Activated naive CD4-positive, alpha-beta T cell treated with anti-CD3 and anti-CD28 coated beads, Interleukin-2, amount 10 ng/mL, durations not matched to agents 7 days and 5 days (primary cell): ENCODE measurements around the gene MAGIX.
"Not testable (repeated sequence)": the region's sequence is repeated elsewhere in the genome, so short reads cannot be mapped to it uniquely, and the experiment has no call there.

Experiments used
- CTCF ChIA-PET: fragments of 350-600 bp; sonication (Branson Sonifier 250); formaldehyde crosslinking; loops from one replicate; lab custom pipeline; 2021; ENCODE audit warnings: antibody characterized with exemption; lab: Charles Lee
- DNase-seq: peaks from one replicate; pipeline ENCODE4 v3.0.0-alpha.2; 2020
- H3K27ac Mint-ChIP-seq: one replicate; pipeline ENCODE4 v1.8.0; 2021; ENCODE audit warnings: mild to moderate bottlenecking, moderate library complexity, mixed read lengths
- H3K27me3 Mint-ChIP-seq: one replicate; pipeline ENCODE4 v1.8.0; 2021; ENCODE audit warnings: mild to moderate bottlenecking, mixed read lengths
- H3K36me3 Mint-ChIP-seq: one replicate; pipeline ENCODE4 v1.8.0; 2021; ENCODE audit warnings: mixed read lengths
- H3K4me1 Mint-ChIP-seq: one replicate; pipeline ENCODE4 v1.8.0; 2021; ENCODE audit warnings: mixed read lengths
- H3K4me3 Mint-ChIP-seq: one replicate; pipeline ENCODE4 v1.8.0; 2021; ENCODE audit warnings: mild to moderate bottlenecking, moderate library complexity, mixed read lengths
- H3K9me3 Mint-ChIP-seq: one replicate; pipeline ENCODE4 v1.8.0; 2021; ENCODE audit warnings: mixed read lengths

The MAGIX gene

DNA sequence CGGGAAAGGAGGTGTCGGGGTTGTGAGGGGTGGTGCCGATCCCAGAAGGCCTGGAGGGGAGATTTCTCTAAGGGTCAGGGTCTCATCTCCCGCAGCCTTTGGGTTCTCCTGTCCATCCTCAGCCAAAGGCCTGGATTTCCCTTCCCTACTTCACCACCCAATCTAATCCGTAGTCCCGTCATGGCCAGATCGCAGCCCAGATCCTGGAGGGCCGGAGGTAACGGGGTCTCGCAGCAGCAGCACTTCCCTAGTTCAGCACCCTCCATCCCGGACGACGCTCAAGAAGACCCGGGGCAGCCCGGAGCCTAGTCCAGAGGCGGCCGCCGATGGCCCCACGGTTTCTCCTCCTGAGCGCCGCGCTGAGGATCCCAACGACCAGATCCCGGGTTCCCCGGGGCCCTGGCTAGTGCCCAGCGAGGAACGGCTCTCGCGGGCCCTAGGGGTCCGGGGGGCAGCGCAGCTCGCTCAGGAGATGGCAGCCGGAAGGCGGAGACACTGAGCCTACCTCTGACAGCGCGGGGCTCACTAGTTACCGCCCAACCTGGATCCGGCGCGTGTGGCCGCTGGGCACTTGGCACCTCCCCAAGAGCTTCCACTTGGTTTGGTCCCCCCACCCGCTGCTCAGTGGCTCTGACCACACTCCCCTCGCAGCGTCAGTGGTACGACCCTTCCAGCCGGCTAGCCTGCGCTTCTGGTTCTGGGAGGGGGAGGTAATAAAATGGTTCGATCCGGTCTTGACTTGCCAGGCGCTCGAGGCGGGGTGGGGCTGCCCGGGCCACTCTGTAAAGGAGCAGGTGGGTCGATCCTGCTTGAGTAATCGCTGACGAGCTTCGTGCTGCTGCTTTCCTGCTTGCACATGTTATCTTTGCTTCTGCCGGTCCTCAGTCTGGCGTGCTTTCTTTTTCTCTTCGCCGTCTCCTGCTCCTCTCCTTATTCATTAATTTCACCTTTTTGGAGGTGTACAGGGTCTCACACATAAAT, 3.6 kb downstream of the MAGIX start:
- DNase-seq, result peak; percentile 82

GRCh38 chrX:49166914-49167739, 4.6 kb downstream of the MAGIX start:
- CTCF ChIA-PET, result interaction anchor here (0.9 to 3.3 kb wide), 4 partner anchors 8 to 25 kb away, joined by 3 to 21 read pairs (median 4); no protein-coding TSS in a partner anchor
- no peaks in the 10 kb centered on the region for H3K36me3 Mint-ChIP-seq
- peak overlapping the region; percentile 82 for H3K4me3 Mint-ChIP-seq
- no peaks in the 10 kb centered on the region for H3K9me3 Mint-ChIP-seq
- H3K4me1 Mint-ChIP-seq, result peaks cover 48% of the 10 kb centered on the region
- peak; percentile 73 for DNase-seq
- no peaks in the 10 kb centered on the region for H3K27me3 Mint-ChIP-seq
- peak overlapping the region; percentile 97 for H3K27ac Mint-ChIP-seq

More for the DNA sequence above, 3.6 kb downstream of the MAGIX start:
- Mint-ChIP-seq H3K4me3 (peak overlapping the region; percentile 82), H3K36me3 (no peaks in the 10 kb centered on the region), H3K27ac (peak overlapping the region; percentile 97), H3K27me3 (no peaks in the 10 kb centered on the region), H3K9me3 (no peaks in the 10 kb centered on the region), H3K4me1 (peaks cover 43% of the 10 kb centered on the region)
- CTCF ChIA-PET, result interaction anchor here (1.2 to 3.3 kb wide), 3 partner anchors 11 to 26 kb away, joined by 3 to 21 read pairs (median 5); no protein-coding TSS in a partner anchor

DNA sequence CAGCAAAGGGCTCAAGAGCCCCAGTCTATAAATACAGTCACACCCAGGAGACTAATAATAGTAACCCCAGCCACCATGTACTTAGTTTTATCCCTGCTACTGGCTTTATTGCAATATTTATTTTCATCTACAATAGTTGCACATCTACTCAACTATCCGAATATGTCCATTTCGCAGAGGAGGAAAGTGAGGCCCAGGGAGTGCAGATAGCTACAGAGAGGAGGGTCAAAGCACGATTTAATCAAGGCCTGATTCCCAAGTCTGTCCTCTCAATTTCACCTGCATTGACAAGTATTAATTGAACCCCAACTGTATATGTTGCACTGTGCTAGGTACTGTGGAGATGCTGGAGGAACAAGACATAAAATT, 5.2 kb downstream of the MAGIX start:
- Mint-ChIP-seq H3K9me3 (no peaks in the 10 kb centered on the region), H3K36me3 (peaks cover 2% of the 10 kb centered on the region), H3K27ac (peak overlapping the region; percentile 97), H3K4me3 (peak overlapping the region; percentile 82), H3K4me1 (peaks cover 50% of the 10 kb centered on the region), H3K27me3 (no peaks in the 10 kb centered on the region)
- DNase-seq, result no peak
- CTCF ChIA-PET, result interaction anchor here (0.9 to 3.3 kb wide), 2 partner anchors 8 to 12 kb away, joined by 3 to 21 read pairs; no protein-coding TSS in a partner anchor

DNA sequence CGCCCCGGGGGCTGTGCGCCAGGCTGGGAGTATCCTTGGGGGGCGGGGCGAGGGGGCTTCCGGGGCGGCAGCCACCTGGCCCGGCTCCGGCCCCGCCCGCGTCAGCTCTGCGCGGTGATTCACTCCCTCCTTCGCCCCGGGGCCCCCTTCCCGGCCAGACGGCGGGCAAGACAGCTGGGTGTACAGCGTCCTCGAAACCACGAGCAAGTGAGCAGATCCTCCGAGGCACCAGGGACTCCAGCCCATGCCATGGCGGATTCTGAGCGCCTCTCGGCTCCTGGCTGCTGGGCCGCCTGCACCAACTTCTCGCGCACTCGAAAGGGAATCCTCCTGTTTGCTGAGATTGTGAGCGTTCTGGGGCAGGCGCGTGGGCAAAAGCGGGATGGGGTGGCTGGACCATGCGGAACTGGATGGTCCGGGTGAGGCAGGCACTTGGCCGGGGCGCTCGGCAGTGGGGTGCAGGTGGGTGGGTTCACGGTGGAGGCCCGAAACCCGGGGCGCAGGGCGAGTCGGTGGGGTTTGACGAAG, 9.3 kb downstream of the MAGIX start, which contains the start of gene PLP2:
Gene PLP2, plus strand, starts transcription at position 147 of the 528 bp plus-strand sequence. Its CDS starts 103 bp downstream, at position 250.
- Mint-ChIP-seq H3K4me3 (peak within 1 kb of the TSS; percentile 81), H3K9me3 (no peaks in the 10 kb centered on the region), H3K27me3 (no peaks in the 10 kb centered on the region), H3K4me1 (peaks cover 52% of the 10 kb centered on the region), H3K27ac (peak within 1 kb of the TSS; percentile 87), H3K36me3 (peaks cover 32% of the 10 kb centered on the region)
- CTCF ChIA-PET, result interaction anchor here (2.6 kb wide), 1 partner anchor 21 kb away, joined by 12 read pairs; no protein-coding TSS in a partner anchor
- DNase-seq, result peak; percentile 75

DNA sequence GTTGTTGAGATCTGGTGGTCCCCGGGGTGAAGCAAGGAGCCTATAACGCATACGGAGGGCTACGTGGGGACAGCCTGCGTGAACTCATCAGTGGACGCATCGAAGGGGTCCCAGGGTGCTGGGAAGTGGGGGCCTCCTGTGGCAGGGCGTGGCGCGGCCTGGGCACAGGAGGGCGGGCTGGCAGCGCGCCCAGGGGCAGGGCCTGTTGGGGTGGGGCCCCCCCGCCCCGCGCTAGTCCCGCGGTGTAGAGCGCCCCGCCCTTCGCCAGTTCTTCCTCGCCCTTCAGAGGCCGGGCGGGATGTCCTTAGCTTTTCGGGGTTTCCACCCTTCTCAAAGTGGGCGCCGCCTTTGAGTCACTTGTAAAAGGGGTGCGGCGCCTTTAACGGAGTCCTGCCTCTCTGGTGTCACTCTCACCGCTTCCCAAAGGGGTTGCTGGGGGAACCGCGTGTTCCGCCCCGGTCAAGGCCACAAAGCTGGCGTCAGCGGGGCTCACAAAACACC, 9.8 kb downstream of the MAGIX start:
- CTCF ChIA-PET, result interaction anchor here (2.6 kb wide), 1 partner anchor 20 kb away, joined by 12 read pairs; no protein-coding TSS in a partner anchor
- H3K36me3 Mint-ChIP-seq, result peaks cover 34% of the 10 kb centered on the region
- no peaks in the 10 kb centered on the region for H3K27me3 Mint-ChIP-seq
- no peaks in the 10 kb centered on the region for H3K9me3 Mint-ChIP-seq
- peak overlapping the region; percentile 87 for H3K27ac Mint-ChIP-seq
- peak; percentile 82 for DNase-seq
- peak overlapping the region; percentile 81 for H3K4me3 Mint-ChIP-seq
- H3K4me1 Mint-ChIP-seq, result peaks cover 51% of the 10 kb centered on the region

- not testable (repeated sequence) for DNase-seq, H3K27me3 Mint-ChIP-seq, H3K27ac Mint-ChIP-seq, H3K9me3 Mint-ChIP-seq
- CTCF ChIA-PET, result interaction anchor here (2.6 kb wide), 1 partner anchor 19 kb away, joined by 12 read pairs; no protein-coding TSS in a partner anchor
- H3K4me1 Mint-ChIP-seq, result peaks cover 47% of the 10 kb centered on the region
- peaks cover 38% of the 10 kb centered on the region for H3K36me3 Mint-ChIP-seq
- peak overlapping the region; percentile 81 for H3K4me3 Mint-ChIP-seq
Observed at GRCh38 chrX:49173544-49173943, 11.0 kb downstream of the MAGIX start.

GRCh38 chrX:49174723-49175122, 12.2 kb downstream of the MAGIX start:
- no peaks in the 10 kb centered on the region for H3K9me3 Mint-ChIP-seq
- no peak overlapping the region for H3K4me3 Mint-ChIP-seq
- H3K27ac Mint-ChIP-seq, result peak overlapping the region; percentile 45
- peaks cover 51% of the 10 kb centered on the region for H3K4me1 Mint-ChIP-seq
- no peak for DNase-seq
- CTCF ChIA-PET, result no interaction called here
- no peaks in the 10 kb centered on the region for H3K27me3 Mint-ChIP-seq
- peaks cover 46% of the 10 kb centered on the region for H3K36me3 Mint-ChIP-seq

GRCh38 chrX:49175435-49176274, 13.1 kb downstream of the MAGIX start:
- H3K9me3 Mint-ChIP-seq, result no peaks in the 10 kb centered on the region
- CTCF ChIA-PET, result no interaction called here
- no peak for DNase-seq
- H3K4me3 Mint-ChIP-seq, result no peak overlapping the region
- peaks cover 52% of the 10 kb centered on the region for H3K36me3 Mint-ChIP-seq
- no peak overlapping the region for H3K27ac Mint-ChIP-seq
- H3K4me1 Mint-ChIP-seq, result peaks cover 51% of the 10 kb centered on the region
- no peaks in the 10 kb centered on the region for H3K27me3 Mint-ChIP-seq

- Mint-ChIP-seq H3K4me1 (peaks cover 48% of the 10 kb centered on the region), H3K27ac (no peak overlapping the region), H3K4me3 (no peak overlapping the region), H3K36me3 (peaks cover 56% of the 10 kb centered on the region), H3K9me3 (no peaks in the 10 kb centered on the region), H3K27me3 (no peaks in the 10 kb centered on the region)
- DNase-seq, result no peak
- CTCF ChIA-PET, result interaction anchor here (0.7 kb wide), 1 partner anchor 18 kb away, joined by 3 read pairs; no protein-coding TSS in a partner anchor
Observed at GRCh38 chrX:49176421-49177326, 14.1 kb downstream of the MAGIX start.

GRCh38 chrX:49177338-49177833, 14.8 kb downstream of the MAGIX start:
- H3K36me3 Mint-ChIP-seq, result peaks cover 59% of the 10 kb centered on the region
- H3K4me3 Mint-ChIP-seq, result no peak overlapping the region
- H3K27ac Mint-ChIP-seq, result peak overlapping the region; percentile 50
- H3K27me3 Mint-ChIP-seq, result no peaks in the 10 kb centered on the region
- H3K9me3 Mint-ChIP-seq, result no peaks in the 10 kb centered on the region
- CTCF ChIA-PET, result no interaction called here
- peaks cover 46% of the 10 kb centered on the region for H3K4me1 Mint-ChIP-seq
- peak; percentile 41 for DNase-seq

- peaks cover 58% of the 10 kb centered on the region for H3K36me3 Mint-ChIP-seq
Observed at GRCh38 chrX:49177873-49178480, 15.4 kb downstream of the MAGIX start.

More at GRCh38 chrX:49177873-49178480, 15.4 kb downstream of the MAGIX start:
- no peaks in the 10 kb centered on the region for H3K27me3 Mint-ChIP-seq
- CTCF ChIA-PET, result no interaction called here
- H3K4me1 Mint-ChIP-seq, result peaks cover 41% of the 10 kb centered on the region
- H3K4me3 Mint-ChIP-seq, result no peak overlapping the region
- H3K9me3 Mint-ChIP-seq, result no peaks in the 10 kb centered on the region
- no peak for DNase-seq
- peak overlapping the region; percentile 42 for H3K27ac Mint-ChIP-seq
